Measurements from ENCODE around the gene RBL1.
"Not testable (repeated sequence)": the region's sequence is repeated elsewhere in the genome, so short reads cannot be mapped to it uniquely, and the experiment has no call there.

The RBL1 gene

DNA sequence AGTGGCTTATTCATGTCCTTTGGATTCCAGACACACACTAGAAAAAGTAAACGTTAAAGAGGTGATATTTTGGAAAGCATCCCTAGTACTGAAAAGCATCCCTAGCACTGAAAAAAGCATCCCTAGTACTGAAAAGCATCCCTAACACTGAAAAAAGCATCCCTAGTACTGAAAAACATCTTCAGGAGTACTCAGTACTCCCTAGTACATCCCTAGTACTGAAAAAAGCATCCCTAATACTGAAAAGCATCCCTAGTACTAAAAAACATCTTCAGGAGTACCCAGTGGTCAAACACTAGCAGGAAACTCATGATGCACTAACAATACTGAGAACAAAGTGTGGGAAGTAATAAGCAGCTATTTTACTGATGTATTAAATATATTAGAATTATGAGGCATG lies 98.7 kb downstream of the RBL1 start:
- no peak for DNase-seq (ENCODE audit: low spot score)

DNA sequence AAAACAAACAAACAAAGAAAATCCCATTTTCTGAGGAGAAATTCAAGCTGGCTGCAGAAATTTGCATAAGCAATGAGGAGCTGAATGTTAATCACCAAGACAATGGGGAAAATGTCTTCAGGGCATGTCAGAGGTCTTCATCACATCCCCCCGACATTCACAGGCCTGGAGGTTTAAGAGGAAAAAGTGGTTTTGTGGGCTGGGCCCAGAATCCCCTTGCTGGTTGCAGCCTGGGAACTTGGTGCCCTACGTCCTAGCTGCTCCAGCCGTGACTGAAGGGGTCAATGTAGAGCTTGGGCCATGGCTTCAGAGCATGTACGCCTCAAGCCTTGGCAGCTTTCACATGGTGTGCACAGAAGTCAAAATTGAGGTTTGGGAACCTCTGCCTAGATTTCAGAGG lies 101.6 kb downstream of the RBL1 start:
- DNase-seq (ENCODE audit: low spot score), result not testable (repeated sequence)

DNA sequence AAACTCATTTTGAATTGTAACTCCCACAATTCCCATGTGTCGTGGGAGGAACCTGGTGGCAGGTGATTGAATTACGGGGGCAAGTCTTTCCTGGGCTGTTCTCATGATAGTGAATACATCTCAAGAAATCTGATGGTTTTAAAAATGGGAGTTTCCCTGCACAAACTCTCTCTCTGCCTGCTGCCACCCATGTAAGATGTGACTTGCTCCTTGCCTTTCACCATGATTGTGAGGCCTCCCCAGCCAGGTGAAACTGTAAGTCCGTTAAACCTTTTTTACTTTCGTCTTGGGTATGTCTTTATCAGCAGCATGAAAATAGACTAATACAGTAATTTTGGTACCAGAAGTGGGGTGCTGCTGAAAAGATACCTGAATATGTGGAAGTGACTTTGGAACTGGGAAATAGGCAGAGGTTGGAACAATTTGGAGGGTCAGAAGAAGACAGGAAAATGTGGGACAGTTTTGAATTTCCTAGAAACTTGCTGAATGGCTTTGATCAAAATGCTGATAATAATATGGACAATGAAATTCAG lies 102.9 kb downstream of the RBL1 start:
- no peak for DNase-seq (ENCODE audit: low spot score)

DNA sequence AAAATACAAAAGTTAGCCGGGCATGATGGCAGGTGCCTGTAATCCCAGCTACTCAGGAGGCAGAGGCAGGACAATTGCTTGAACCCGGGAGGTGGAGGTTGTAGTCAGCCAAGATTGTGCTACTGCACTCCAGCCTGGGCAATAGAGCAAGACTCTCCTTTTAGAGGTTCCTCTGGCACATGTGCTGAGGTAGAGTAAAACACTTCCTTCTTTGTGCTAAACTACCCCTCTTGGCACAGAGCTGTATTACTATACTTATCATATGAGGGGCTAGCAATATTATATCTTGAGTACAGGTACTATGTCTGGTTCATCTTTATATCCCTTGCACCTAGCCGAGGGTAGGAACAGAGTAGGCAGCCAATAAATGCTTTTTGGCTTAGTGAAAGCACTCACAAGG lies 104.1 kb downstream of the RBL1 start:
- DNase-seq (ENCODE audit: low spot score), result no peak

DNA sequence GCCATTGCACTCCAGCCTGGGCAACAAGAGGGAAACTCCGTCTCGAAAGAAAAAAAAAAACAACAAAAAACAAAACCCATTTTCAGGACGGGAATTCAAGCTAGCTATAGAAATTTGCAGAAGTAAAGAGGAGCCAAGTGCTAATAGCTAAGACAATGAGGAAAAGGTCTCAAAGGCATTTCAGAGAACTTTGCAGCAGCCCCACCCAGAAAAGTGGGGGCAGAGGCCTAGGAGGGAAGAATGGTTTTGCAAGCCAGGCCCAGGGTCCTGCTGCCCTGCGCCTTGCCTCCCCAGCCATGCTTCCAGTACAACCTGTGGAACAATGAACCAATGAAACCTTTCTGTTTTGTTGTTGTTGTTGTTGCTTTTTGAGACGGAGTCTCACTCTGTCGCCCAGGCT lies 106.0 kb downstream of the RBL1 start:
- DNase-seq (ENCODE audit: low spot score), result no peak

DNA sequence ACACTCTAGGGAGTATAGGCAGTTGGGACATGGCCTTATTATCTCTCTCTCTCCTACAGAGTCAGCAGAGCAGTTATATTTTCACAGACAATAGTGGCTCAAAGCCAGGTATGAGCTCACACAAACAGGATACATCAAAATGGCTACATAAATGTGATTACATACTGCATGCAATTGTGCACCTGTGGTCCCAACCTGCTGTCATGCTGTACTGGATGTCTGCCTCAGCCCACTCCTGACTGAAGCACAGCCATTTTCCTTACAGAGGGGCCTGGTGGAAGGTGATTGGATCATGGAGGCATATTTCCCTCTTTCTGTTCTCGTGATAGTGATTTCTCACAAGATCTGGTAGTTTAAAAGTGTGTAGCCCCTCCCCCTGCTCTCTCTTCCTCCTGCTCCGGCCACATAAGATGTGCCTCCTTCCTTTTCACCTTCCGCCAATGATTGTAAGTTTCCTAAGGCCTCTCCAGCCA lies 107.3 kb downstream of the RBL1 start:
- DNase-seq (ENCODE audit: low spot score), result no peak

DNA sequence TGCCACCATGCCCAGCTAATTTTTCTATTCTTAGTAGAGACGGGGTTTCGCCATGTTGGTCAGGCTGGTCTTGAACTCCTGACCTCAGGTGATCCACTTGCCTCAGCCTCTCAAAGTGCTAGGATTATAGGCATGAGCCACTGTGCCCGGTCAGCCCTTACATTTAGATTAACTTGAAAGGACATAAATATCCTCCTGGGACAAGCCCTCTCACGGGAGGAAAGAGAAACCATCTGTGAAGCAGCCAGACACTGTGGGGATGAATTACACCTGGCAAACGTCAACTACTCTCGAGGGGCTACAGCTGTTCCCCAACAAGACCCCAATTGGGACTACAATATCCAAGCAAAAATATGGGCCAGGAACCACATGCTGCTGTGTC lies 111.5 kb downstream of the RBL1 start:
- peak; percentile 41 for DNase-seq (ENCODE audit: low spot score)

DNA sequence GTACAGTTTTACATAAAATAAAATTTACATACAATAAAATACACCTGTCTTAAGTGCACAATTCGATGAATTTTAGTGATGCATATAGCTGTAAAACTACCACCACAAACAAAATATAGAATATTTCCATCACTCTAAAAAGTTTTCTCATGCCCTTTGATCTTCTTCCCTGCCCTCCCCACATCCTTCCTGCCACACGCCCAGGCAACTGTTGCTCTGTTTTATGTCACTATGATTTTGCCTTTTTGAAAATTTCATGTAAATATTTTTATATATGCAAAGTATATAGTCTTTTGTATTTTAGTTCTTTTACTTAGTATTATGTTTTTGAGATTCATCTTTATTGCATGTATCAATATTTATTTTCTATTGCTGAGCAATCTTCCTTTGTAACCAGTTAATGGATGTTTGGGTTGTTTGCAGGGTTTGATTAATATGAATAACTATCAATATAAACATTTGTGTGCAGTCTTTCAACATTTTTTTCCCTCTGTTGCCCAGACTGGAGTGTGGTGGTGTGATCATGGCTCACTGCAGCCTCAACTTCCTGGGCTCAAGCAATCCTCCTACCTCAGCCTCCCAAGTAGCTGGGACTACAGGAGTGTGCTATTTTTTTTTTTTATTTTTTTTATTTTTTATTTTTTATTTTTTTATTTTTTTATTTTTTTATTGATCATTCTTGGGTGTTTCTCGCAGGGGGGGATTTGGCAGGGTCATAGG lies 120.5 kb downstream of the RBL1 start:
- DNase-seq (ENCODE audit: low spot score), result no peak

DNA sequence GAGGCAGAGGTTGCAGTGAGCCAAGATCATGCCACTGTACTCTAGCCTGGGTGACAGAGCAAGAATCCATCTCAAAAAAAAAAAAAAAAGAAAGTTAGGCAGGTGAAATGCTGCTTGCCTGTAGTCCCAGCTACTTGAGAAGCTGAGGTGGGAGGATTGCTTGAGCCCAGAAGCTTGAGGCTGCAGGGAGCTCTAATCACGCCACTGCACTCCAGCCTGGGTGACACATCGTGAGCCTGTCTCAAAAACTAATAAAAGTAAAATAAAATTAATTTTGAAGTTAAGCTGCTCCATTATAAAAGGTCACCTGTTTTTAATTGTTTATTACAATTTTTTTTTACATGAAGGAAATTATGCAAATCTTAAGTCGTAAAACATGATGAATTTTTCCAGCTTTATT lies 121.1 kb downstream of the RBL1 start:
- DNase-seq (ENCODE audit: low spot score), result no peak

DNA sequence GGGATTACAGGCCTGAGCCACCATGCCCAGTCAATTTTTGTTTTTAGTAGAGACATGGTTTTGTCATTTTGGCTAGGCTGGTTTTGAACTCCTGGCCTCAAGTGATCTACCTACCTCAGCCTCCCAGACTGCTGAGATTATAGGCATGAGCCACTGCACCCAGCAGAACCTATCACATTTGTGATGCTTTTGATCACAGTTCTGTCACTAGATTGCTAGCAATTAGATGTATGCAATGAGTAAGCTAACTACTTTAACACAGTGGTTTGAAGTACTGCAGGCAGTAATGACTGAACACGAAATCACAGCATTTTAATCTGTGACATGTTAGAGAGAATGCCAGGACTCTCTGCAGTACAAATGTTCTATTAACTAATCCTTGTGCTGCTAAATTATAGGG lies 124.7 kb downstream of the RBL1 start:
- no peak for DNase-seq (ENCODE audit: low spot score)

DNA sequence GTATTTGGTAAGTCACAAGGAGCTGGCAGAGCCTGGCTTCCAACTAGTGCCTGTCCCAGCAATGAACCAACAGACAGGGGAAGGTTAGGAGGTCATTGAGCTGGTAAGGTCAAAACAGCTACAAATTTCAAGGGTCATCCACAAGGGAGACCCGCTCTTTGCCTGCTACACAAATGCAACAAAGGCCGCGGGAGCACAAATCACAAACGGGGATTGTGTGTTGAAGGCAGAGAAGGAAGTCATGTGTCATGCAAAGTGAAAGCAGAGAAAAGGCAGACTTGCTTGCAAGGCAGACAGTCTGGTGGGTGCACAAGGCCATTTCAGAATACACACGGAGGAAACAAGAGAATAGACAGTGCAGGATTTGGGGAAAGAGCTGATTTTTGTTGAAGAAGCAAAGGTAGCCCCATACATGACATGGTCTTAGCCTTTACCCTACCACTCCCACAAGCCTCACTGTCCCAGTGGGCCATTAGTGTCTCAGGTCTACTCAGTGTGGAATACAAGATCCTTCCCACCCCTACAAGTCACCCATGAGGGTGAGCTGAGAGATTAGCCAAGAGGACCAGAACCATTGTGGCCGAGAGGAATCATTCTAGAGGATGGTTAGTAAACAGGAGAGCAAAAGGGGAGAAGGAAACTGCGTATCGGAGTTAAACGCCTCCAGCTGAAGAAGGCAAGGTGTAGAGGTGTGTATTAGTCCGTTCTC lies 126.2 kb downstream of the RBL1 start:
- DNase-seq (ENCODE audit: low spot score), result no peak

DNA sequence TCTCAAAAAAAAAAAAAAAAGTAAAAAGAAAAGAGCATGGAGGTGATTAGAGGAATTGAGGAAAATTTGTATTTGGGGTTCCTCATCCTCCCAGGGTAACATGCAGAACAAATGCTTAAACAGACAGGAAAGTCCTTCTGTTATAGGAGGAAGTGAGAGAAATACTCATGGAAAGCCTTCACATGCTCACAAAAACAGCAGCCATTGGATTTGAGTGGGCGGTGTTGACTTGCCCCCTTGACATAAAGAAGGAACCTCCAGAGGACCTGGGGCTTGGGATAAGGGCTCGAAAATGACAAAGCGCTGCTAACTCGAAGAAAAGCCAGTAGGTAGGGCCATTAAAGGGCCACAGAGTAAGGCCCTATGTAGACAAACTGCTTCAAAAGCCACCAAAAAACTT lies 126.7 kb downstream of the RBL1 start:
- no peak for DNase-seq (ENCODE audit: low spot score)

DNA sequence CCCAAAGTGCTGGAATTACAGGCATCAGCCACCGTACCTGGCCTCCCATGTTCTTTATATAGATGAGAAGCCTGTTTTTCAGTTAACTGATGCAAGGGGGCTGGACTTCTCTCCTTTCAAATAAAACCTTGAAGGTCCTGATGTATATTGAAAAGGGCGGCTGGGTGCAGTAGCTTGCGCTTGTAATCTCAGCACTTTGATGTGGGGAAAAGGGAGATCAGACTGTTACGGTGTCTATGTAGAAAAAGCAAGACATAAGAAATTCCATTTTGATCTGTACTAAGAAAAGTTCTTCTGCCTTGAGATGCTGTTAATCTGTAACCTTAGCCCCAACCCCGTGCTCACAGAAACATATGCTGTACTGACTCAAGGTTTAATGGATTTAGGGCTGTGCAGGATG lies 128.2 kb downstream of the RBL1 start:
- no peak for DNase-seq (ENCODE audit: low spot score)

DNA sequence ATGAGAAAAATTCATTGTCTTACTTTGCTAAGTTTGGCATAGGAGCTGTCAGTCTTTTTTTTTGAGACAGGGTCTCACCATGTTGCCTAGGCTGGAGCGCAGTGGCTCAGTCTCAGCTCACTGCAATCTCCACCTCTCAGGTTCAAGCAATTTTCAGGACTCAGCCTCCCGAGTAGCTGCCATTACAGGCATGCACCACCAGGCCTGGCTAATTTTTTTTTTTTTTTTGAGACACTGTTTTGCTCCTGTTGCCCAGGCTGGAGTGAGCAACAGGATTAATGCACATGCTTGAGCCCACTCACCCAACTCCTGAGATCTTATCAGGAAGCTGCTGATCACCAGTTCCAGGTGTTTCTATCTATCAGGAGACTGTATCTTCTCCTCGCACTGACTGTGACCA lies 128.8 kb downstream of the RBL1 start:
- DNase-seq (ENCODE audit: low spot score), result not testable (repeated sequence)

DNA sequence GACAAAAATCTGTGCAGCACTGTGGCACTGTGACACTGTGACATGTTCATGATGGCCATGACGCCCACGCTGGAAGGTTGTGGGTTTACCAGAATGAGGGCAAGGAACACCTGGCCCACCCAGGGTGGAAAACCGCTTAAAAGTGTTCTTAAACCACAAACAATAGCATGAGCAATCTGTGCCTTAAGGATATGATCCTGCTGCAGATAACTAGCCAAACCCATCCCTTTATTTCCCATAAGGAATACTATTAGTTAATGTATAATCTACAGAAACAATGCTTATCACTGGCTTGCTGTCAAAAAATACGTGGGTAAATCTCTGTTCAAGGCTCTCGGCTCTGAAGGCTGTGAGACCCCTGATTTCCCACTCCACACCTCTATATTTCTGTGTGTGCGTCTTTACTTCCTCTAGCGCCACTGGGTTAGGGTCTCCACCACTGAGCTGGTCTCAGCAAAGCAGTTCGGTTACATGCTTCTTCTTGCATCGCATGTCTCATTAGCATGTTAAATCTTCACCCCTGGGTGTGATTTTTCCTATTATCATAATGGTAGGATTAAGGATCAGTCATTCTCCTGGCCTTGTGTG lies 133.3 kb downstream of the RBL1 start:
- DNase-seq (ENCODE audit: low spot score), result not testable (repeated sequence)

DNA sequence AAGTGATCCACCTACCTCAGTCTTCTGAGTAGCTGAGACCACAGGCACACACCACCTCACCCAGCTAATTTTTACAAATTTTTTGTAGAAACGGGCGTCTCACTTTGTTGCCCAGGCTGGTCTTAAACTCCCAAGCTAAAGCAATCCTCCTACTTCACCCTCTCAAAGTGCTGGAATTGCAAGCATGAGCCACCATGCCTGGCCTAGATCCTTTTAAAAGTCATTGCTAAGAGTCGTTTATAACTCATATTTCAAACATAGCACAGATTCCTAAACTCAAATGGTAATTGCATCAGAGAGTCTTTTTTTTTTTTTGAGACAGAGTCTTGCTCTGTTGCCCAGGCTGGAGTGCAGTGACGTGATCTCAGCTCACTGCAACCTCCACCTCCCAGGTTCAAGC lies 136.6 kb downstream of the RBL1 start:
- no peak for DNase-seq (ENCODE audit: low spot score)

DNA sequence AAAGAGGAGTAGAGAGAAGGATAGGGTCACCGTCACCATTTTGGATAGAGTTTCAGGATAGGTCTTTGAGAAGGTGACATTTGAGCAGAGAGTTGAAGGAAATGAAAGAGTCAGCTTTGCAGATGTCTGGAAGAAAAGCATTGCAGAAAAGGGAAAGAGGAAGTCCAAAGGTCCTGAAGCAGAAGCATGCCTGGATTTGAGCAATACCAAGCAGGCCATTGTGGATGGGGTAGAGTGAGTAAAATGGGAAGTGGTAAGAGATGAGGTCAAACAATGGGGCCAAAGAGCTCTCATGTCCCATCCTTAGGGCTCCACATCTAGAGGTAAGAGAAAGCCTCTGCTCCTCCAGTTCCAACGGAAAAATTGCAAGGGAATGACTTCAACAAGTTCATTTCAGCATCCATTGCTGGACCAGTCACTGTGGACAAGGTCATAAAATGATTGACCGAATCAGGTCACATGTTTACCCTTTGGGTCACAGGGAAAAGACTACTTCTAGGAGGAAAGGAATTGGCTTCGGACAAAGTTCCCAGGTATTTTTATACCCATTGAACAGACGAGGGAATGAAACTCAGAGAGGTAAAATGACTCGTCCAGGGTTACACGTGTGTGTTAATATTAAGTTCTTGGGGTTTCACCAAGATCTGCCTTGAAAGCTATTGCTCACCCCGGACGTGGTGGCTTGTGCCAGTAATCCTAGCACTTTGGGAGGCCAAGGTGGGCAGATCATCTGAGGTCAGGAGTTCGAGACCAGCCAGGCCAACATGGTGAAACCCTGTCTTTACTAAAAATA lies 137.7 kb downstream of the RBL1 start:
- no peak for DNase-seq (ENCODE audit: low spot score)

DNA sequence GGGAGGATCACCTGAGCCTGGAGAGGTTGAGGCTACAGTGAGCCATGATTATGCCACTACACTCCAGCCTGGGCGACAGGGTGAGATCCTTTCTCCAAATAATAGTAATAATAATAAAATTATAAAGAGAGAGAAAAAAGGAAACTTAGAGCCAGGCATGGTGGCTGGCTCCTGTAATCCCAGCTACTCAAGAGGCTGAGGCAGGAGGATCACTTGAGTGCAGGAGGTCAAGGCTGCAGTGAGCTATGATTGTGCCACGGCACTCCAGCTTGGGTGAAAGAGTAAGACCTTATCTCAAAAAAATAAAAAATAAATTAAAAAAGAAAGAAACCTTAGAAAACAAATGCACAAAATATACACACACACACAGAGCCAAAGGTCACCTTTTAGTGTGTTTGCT lies 139.1 kb downstream of the RBL1 start:
- DNase-seq (ENCODE audit: low spot score), result no peak

DNA sequence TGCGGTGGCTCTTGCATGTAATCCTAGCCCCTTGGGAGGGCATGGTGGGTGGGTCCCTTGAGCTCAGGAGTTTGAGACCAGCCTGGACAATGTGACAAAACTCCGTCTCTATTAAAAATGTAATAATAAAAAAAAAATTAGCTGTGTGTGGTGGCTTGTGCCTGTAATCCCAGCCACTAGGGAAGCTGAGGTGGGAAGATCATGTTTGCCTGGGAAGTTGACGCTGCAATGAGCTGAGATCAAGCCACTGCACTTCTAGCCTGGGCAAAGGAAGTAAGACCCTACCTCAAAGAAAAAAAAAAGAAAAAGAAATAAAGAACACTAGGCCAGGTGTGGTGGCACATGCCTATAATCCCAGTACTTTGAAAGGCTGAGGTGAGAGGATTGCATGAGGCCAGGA lies 139.8 kb downstream of the RBL1 start:
- no peak for DNase-seq (ENCODE audit: low spot score)

DNA sequence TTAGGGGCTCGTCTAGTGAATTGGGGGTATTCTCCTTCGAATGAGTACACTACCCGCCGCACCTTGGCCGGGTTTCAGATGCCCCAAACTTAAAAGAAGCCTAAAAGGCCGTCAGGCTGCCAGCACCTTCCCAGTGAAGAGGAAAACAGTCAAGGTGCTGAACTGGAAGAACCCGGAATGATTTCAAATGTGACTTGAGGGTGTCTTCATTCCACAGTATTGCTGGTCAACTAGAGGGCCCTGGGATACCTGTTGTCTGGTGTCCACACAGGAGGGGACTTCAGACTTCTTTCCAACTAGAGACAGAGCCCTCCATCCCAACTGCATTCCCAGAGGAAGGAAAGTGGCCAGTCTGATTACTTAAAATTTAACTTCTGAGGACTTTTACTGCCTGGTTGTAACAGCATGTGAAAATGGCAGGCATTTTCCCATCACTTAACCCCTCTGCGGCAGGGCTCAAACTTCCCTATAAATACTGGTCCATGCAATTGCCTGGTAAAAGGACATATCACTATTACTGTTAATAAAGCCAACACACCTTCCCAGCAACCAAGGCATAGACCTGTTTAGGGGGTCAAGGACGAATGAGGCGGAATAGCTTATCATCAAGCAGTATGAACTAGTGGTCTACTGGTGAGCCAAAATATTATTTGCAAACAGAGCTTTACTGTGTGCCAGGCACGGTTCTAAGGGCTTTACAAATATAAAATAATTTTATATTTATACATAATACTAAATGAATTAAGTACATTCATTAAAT lies 143.6 kb downstream of the RBL1 start:
- no peak for DNase-seq (ENCODE audit: low spot score)

DNA sequence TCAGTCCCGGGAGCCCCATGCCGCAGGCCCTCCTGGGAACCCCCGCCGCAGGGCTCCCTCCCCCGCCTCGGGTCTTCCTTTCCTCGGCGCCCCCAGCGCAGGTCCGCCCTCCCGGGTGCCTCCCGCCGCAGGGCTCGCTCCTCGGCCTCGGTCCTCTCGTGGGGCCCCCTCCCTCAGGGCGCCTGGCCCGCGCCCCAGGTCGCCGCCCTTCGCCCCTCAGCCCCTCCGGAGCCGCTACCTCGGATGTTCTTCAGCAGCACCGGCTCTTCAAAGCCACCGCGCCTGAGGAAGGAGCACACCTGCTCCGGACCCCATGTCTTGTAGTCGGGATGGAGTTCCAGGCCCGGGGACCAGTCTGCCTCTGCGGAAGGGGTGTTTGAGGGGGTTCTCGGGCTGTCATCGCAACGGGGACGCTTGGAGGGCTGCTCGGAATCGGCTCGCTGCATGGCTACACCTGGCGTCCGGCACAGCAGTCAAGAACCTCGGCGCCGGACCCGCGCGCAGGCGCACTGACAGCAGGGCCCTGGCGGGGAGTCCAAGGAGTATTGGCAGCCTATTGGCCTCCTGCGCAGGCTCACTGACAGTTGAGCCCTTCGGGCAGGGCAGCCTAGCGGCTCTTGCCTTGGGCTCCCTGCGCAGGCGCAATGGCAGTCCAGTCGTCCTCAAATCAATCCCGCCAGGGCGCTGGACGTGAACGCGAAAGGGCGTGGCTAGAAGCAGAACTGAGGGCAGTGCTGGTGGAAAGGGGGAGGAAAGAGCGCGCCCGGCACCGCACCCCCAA lies 144.4 kb downstream of the RBL1 start, which contains the start of gene SAMHD1:
SAMHD1 (minus strand) TSS at position 511 of the 781 bp plus-strand sequence; CDS start at position 446, 65 bp downstream.
- DNase-seq (ENCODE audit: low spot score), result peak; percentile 99
